ENCODE results near the gene MRPL14. TPM values are rescaled to one million over a fixed set of nuclear protein-coding genes. Genes with fewer than 3 reads are reported as not detected.

Gene MRPL14
- polyA plus RNA-seq, 1 donor (not counting 4 experiments of a cell fraction or from before 2014, with no cell fraction given) = 136 TPM

DNA sequence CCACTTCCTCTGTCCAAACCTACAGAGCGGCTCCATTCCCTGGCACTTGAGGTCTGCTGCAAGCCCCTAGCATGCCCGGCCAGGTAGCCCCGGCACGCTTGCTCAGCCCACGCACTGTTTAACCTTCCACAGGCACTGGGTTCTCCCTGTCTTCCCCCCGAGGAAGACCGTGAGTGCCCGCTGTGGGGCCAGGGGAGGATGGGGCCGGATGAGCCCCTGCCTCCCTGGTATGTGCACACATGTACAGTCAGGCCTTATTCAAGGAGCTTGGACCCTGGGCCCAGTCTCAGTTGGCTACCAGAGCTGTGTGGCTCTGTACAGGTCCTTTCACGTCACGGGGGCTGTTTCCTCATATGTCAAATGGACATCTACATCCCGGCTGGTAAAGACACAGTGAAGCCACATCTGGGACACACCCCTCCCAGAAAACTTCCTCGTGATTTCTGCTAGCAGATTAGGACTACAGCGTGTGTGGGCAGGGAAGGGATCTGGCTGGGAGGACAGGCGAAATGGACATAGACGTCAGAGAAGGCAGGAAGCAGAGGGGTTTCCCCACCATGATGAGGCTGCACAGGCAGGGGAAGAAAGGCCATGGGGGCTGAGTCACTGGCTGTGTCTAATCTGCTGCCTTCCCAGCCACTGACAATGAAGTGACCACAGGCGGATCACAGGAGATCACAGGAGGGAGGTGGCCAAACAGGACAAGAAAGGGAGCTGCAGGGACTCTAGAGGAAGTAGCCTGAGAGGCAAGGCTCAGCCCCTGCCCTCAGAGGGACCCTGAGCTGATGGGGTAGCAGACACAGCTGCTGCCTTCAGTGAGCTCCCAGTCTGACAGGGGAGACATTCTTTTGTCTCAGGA, 62.9 kb downstream of the MRPL14 start:
- no peaks in the 10 kb centered on the region for H3K27me3 ChIP-seq (ENCODE audit: control insufficient read depth, extremely low read depth, insufficient read depth, low read length)
- dilution Hi-C loops (cut with MboI; ENCODE audit: extremely low pct_ligation_motif_present, low sequenced_read_pairs) = no loop called here
- H2AFZ ChIP-seq (ENCODE audit: control insufficient read depth, low read length) = peak overlapping the region; percentile 59
- FAIRE-seq (peak; percentile 23), DNase-seq (ENCODE audit: low read depth, low spot score) (no peak)
- peak overlapping the region; percentile 1 for H3K4me2 ChIP-seq (ENCODE audit: control insufficient read depth, extremely low read depth, insufficient read depth, low read depth, low read length)
- TF ChIP-seq, protein P1, sequence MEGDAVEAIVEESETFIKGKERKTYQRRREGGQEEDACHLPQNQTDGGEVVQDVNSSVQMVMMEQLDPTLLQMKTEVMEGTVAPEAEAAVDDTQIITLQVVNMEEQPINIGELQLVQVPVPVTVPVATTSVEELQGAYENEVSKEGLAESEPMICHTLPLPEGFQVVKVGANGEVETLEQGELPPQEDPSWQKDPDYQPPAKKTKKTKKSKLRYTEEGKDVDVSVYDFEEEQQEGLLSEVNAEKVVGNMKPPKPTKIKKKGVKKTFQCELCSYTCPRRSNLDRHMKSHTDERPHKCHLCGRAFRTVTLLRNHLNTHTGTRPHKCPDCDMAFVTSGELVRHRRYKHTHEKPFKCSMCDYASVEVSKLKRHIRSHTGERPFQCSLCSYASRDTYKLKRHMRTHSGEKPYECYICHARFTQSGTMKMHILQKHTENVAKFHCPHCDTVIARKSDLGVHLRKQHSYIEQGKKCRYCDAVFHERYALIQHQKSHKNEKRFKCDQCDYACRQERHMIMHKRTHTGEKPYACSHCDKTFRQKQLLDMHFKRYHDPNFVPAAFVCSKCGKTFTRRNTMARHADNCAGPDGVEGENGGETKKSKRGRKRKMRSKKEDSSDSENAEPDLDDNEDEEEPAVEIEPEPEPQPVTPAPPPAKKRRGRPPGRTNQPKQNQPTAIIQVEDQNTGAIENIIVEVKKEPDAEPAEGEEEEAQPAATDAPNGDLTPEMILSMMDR (optimal IDR thresholded peaks at IDR 0.05 in 1 of 3, IDR thresholded peaks at IDR 0.05 in 1 of 3, conservative IDR thresholded peaks at IDR 0.05 in 1 of 3; ENCODE audit: extremely low read depth in 1 of 3, insufficient read depth in 2 of 3, low read length in 3 of 3) = no peak
- TF ChIP-seq EZH2 (IDR thresholded peaks at IDR 0.05; ENCODE audit: low read length) = no peak
- peak overlapping the region; percentile 39 for H3K9ac ChIP-seq (ENCODE audit: control insufficient read depth, extremely low read depth, insufficient read depth, low read length)
- H3K4me1 ChIP-seq (ENCODE audit: control insufficient read depth, extremely low read depth, insufficient read depth, low read length) = peaks cover 48% of the 10 kb centered on the region
- H3K79me2 ChIP-seq (ENCODE audit: control insufficient read depth, insufficient read depth, low read length) = no peaks in the 10 kb centered on the region
- H3K9me3 ChIP-seq (ENCODE audit: control insufficient read depth, low read depth, low read length) = no peaks in the 10 kb centered on the region
- no peaks in the 10 kb centered on the region for H3K9me1 ChIP-seq (ENCODE audit: control insufficient read depth, extremely low read depth, insufficient read depth, low read length)
- no peaks in the 10 kb centered on the region for H4K20me1 ChIP-seq (ENCODE audit: control insufficient read depth, extremely low read depth, insufficient read depth, low read length)
- peak overlapping the region; percentile 67 for H3K27ac ChIP-seq (ENCODE audit: control insufficient read depth, insufficient read depth, low read length)
- H3K4me3 ChIP-seq (ENCODE audit: control insufficient read depth in 2 of 3, extremely low read depth in 1 of 3, insufficient read depth in 2 of 3, low read depth in 1 of 3, low read length in 3 of 3) = no peak overlapping the region
- no peaks in the 10 kb centered on the region for H3K36me3 ChIP-seq (ENCODE audit: control insufficient read depth in 2 of 2, extremely low read depth in 1 of 2, insufficient read depth in 2 of 2, low read length in 2 of 2)

DNA sequence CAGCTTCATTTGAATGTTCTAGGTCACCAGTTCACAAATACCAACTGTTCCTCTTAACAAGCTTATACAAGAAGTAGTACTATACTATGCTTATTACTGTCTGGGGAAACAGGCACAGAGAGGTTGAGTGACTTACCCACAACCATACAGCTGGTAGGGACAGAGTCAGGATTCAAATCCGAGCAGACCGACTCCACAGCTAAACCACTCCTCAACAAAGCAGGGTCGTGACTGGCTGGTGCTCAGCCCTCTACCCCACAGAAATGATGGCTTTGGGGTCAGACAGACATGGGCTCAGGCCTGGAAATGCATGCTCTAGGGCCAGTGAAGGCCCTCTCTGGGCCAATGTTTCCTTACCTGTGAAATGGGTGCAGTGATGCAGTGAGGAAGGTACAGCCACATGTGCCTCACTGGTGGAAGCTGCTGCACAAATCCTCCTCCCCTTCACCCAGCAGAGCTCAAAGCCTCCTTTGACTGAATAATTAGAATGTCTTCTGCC, 63.6 kb downstream of the MRPL14 start:
- no peak for DNase-seq (ENCODE audit: low read depth, low spot score)
- no peaks in the 10 kb centered on the region for H3K9me1 ChIP-seq (ENCODE audit: control insufficient read depth, extremely low read depth, insufficient read depth, low read length)
- no peak for FAIRE-seq
- no peaks in the 10 kb centered on the region for H3K27me3 ChIP-seq (ENCODE audit: control insufficient read depth, extremely low read depth, insufficient read depth, low read length)
- H3K9ac ChIP-seq (ENCODE audit: control insufficient read depth, extremely low read depth, insufficient read depth, low read length) = peak overlapping the region; percentile 39
- dilution Hi-C loops (cut with MboI; ENCODE audit: extremely low pct_ligation_motif_present, low sequenced_read_pairs) = no loop called here
- no peaks in the 10 kb centered on the region for H3K79me2 ChIP-seq (ENCODE audit: control insufficient read depth, insufficient read depth, low read length)
- H3K27ac ChIP-seq (ENCODE audit: control insufficient read depth, insufficient read depth, low read length) = peak overlapping the region; percentile 67
- TF ChIP-seq EZH2 (IDR thresholded peaks at IDR 0.05; ENCODE audit: low read length) = no peak
- TF ChIP-seq, protein P1 (optimal IDR thresholded peaks at IDR 0.05 in 1 of 3, IDR thresholded peaks at IDR 0.05 in 1 of 3, conservative IDR thresholded peaks at IDR 0.05 in 1 of 3; ENCODE audit: extremely low read depth in 1 of 3, insufficient read depth in 2 of 3, low read length in 3 of 3) = no peak
- peaks cover 55% of the 10 kb centered on the region for H3K4me1 ChIP-seq (ENCODE audit: control insufficient read depth, extremely low read depth, insufficient read depth, low read length)
- H3K4me3 ChIP-seq (ENCODE audit: control insufficient read depth in 2 of 3, extremely low read depth in 1 of 3, insufficient read depth in 2 of 3, low read depth in 1 of 3, low read length in 3 of 3) = no peak overlapping the region
- no peak overlapping the region for H3K4me2 ChIP-seq (ENCODE audit: control insufficient read depth, extremely low read depth, insufficient read depth, low read depth, low read length)
- no peaks in the 10 kb centered on the region for H3K9me3 ChIP-seq (ENCODE audit: control insufficient read depth, low read depth, low read length)
- H2AFZ ChIP-seq (ENCODE audit: control insufficient read depth, low read length) = no peak overlapping the region
- no peaks in the 10 kb centered on the region for H4K20me1 ChIP-seq (ENCODE audit: control insufficient read depth, extremely low read depth, insufficient read depth, low read length)
- no peaks in the 10 kb centered on the region for H3K36me3 ChIP-seq (ENCODE audit: control insufficient read depth in 2 of 2, extremely low read depth in 1 of 2, insufficient read depth in 2 of 2, low read length in 2 of 2)

Other genes starting within 250 kb of the MRPL14 start
- 64.8 to 110 TPM (median 80.8 TPM) in 3 replicates for gene TMEM63B, start 102 bp upstream of the MRPL14 start, polyA plus RNA-seq
- gene CAPN11, start 31.4 kb upstream of the MRPL14 start, polyA plus RNA-seq = 0.04 TPM in 1 of 3 replicates, not detected in the others
- gene MYMX, start 89.5 kb upstream of the MRPL14 start, polyA plus RNA-seq = 0.09 TPM in 1 of 3 replicates, not detected in the others
- gene SLC29A1, start 96.1 kb upstream of the MRPL14 start, polyA plus RNA-seq = 51.0 to 69.8 TPM (median 55.3 TPM) in 3 replicates
- 653 to 1,215 TPM (median 1,089 TPM) in 3 replicates for gene HSP90AB1, start 119.6 kb upstream of the MRPL14 start, polyA plus RNA-seq
- gene SLC35B2, start 130.1 kb upstream of the MRPL14 start, polyA plus RNA-seq = 69.9 to 118 TPM (median 103 TPM) in 3 replicates
- 5.7 to 7.3 TPM (median 6.5 TPM) in 3 replicates for gene NFKBIE, start 138.1 kb upstream of the MRPL14 start, polyA plus RNA-seq
- gene TMEM151B, start 143.0 kb upstream of the MRPL14 start, polyA plus RNA-seq = not detected in 3 replicates
- gene AARS2, start 185.9 kb upstream of the MRPL14 start, polyA plus RNA-seq = 5.8 to 8.5 TPM (median 5.9 TPM) in 3 replicates
- gene SPATS1, start 215.2 kb upstream of the MRPL14 start, polyA plus RNA-seq = not detected in 3 replicates